Activated B cell treated with CpG ODN at 0.5 μM for 24 hours (primary cell): ENCODE measurements around the gene LAMC3. TPM values are rescaled to one million over a fixed set of nuclear protein-coding genes. Genes with fewer than 3 reads are reported as not detected.

ENCODE experiments used
- ATAC-seq: fragments of 200-7000 bp; cut with Tn5 transposase; one replicate; pipeline ENCODE4 v1.10.0; 2021; ENCODE audit warnings: low read depth, mild to moderate bottlenecking, moderate library complexity
- CTCF ChIA-PET: fragments of 350-600 bp; sonication (Branson Sonifier 250); formaldehyde crosslinking; loops from one replicate; lab custom pipeline; 2021; ENCODE audit warnings: antibody characterized with exemption; lab: Charles Lee
- POLR2A ChIA-PET: fragments of 350-600 bp; sonication (Branson Sonifier 250); formaldehyde crosslinking; loops from one replicate; lab custom pipeline; 2021; ENCODE audit warnings: antibody characterized with exemption; lab: Charles Lee
- DNase-seq: peaks from one replicate; pipeline ENCODE4 v3.0.0; 2022
- H3K27ac Mint-ChIP-seq: one replicate; pipeline ENCODE4 v1.8.0; 2020; ENCODE audit warnings: mixed read lengths
- H3K27me3 Mint-ChIP-seq: one replicate; pipeline ENCODE4 v1.8.0; 2021; ENCODE audit warnings: mixed read lengths
- H3K36me3 Mint-ChIP-seq: one replicate; pipeline ENCODE4 v1.8.0; 2021; ENCODE audit warnings: low read depth, mixed read lengths
- H3K4me1 Mint-ChIP-seq: one replicate; pipeline ENCODE4 v1.8.0; 2021; ENCODE audit warnings: mixed read lengths
- H3K4me3 Mint-ChIP-seq: one replicate; pipeline ENCODE4 v1.8.0; 2020; ENCODE audit warnings: mild to moderate bottlenecking, mixed read lengths
- H3K9me3 Mint-ChIP-seq: one replicate; pipeline ENCODE4 v1.8.0; 2020; ENCODE audit warnings: mixed read lengths
- intact Hi-C: fragments of 100-400 bp; cut with micrococcal nuclease; formaldehyde crosslinking; loops from one replicate; pipeline ENCODE4 v1.15.1; 2024
- total RNA-seq: library from RNA; stranded (reverse); gene quantifications from 2 replicates; pipeline ENCODE4 v1.2.3, GENCODE V29; 2022
- TF ChIP-seq, protein P1 (sequence below): fragments of 200-600 bp; IDR thresholded peaks from one replicate; pipeline ENCODE4 v1.8.0; 2022; ENCODE audit warnings: antibody characterized with exemption, mild to moderate bottlenecking

LAMC3 gene
- total RNA-seq, 1 donor from 2014 or later, result not detected

DNA sequence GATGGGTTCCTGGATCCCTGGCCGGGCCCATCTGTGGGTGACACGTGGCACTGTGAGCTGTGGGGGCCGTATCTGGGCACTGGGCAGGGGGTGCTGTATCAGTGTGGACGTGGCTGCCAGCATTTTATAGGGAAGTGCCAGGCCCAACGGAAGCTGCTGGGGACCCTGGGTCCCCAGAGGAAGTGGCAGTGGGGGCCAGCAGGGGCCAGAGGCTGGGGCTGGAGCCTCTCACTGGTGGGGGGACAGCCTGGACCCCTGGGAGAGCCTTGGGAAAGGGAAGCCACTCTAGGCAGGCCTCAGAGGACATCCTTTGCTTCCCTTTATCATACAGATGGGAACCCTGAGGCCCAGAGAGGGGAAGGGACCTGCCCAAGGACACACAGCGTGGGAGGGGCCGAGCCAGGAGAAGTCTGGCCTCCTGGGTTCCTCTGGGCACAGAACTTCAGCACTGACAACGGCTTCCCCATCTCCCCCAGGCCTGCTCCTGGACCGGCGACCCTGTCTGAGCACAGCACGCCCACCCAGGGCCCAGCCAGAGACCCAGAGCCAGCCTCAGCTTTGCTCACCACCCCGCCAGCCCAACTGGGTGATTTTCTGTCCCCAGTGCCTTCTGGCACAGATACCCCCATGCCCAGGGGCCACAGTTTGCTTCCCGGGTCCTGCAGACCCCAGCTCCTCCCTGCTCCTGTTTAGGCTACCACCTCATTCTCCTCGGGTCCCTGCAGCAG lies 15.5 kb upstream of the LAMC3 start:
- Mint-ChIP-seq H3K27ac (no peak overlapping the region), H3K4me3 (no peak overlapping the region), H3K27me3 (peaks cover 5% of the 10 kb centered on the region), H3K4me1 (no peaks in the 10 kb centered on the region), H3K36me3 (no peaks in the 10 kb centered on the region), H3K9me3 (no peaks in the 10 kb centered on the region)
- intact Hi-C loops, result no loop called here
- no peak for ATAC-seq
- CTCF ChIA-PET, result no interaction called here
- POLR2A ChIA-PET, result no interaction called here
- TF ChIP-seq, protein P1, sequence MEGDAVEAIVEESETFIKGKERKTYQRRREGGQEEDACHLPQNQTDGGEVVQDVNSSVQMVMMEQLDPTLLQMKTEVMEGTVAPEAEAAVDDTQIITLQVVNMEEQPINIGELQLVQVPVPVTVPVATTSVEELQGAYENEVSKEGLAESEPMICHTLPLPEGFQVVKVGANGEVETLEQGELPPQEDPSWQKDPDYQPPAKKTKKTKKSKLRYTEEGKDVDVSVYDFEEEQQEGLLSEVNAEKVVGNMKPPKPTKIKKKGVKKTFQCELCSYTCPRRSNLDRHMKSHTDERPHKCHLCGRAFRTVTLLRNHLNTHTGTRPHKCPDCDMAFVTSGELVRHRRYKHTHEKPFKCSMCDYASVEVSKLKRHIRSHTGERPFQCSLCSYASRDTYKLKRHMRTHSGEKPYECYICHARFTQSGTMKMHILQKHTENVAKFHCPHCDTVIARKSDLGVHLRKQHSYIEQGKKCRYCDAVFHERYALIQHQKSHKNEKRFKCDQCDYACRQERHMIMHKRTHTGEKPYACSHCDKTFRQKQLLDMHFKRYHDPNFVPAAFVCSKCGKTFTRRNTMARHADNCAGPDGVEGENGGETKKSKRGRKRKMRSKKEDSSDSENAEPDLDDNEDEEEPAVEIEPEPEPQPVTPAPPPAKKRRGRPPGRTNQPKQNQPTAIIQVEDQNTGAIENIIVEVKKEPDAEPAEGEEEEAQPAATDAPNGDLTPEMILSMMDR, result no peak
- no peak for DNase-seq

DNA sequence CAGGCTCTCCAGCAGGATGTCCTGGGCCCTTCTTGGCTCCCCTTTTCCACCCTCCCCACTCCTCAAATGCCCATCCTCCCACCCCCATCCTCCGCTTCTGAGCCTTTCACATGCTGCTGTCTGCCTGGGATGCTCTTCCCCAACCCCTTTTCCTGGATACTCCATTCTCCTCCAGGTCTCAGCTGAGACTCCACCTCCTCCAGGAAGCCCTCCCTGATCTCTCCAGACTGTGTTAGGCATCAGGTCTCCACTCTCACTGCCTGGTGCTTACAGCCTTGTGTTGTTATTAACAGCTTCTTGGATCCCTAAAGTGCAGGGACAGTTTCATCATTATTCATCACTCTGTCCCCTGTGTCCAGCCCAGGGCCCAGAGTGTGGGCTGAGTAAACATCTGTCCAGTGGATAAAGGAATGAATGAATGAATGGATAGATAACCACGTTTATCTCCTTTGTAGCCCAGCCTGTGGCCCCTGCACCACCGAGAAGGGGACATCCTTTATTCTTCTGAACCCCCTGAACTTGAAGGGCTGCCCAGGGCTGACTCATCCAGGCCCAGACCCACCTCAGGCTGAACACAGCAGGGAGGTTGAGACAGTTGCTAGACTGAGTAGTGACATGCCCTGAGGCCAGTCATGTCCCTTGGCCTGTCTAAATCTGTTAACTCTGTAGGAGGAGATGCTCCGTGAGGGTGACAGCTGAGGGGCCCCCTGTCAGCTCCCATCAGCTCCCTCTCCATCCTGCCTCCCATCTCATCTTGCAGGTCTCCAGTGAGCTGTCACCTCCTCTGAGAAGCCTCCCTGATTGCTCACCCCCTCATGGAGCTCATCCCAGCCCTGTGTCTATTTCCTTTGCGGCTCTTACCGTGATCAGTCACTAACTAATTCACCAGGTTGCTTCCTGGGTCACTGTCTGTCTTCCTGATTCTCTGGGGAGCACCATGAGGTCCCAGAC lies 14.6 kb upstream of the LAMC3 start:
- Mint-ChIP-seq H3K27me3 (peaks cover 11% of the 10 kb centered on the region), H3K27ac (no peak overlapping the region), H3K9me3 (no peaks in the 10 kb centered on the region), H3K4me1 (no peaks in the 10 kb centered on the region), H3K36me3 (no peaks in the 10 kb centered on the region), H3K4me3 (no peak overlapping the region)
- TF ChIP-seq, protein P1, result no peak
- ATAC-seq (no peak), DNase-seq (no peak)
- ChIA-PET POLR2A (no interaction called here), CTCF (no interaction called here)
- intact Hi-C loops, result no loop called here

DNA sequence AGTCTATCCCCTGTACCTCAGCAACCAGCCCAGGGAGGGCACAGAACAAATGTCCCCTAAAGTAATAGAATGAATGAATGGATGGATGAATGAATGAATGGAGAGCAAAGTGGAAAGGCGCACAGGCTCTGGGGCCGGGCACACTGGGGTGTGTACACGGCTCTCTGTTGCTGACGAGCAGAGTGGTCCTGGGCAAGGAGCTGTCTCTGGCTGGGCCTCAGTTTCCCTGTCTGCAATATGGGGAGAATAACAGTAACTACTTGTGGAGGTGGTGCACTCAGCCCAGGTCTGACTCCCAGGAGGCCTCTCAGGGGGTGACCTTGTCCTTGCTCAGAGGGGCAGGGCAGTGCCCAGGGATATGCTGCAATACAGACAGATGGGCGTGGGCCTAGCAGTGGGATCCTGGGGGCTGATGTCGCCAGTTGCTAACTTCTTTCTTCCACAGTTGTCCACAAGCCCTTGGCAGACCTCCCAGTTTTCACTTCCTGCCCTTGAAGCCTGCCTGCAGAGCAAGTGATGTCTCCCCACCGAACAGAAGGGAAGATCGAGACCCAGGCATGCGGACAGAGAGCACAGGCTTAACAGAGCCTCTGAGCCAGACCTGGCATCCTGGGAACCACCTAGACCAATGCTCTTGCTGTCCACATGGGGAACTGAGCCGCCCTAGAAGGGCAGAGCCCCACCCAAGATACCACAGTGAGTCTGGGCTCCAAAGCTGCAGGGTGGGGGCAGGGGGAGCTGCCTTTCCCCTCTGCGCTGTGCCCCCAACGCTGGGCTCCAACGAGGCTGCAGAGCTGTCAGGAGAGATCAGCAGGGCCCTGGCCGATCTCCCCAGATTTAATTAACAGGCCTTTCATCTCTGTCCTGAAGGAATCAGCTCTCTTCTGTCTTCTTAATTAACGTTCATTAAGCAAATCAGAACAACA lies 13.6 kb upstream of the LAMC3 start:
- DNase-seq (no peak), ATAC-seq (no peak)
- ChIA-PET POLR2A (no interaction called here), CTCF (no interaction called here)
- no peak overlapping the region for H3K4me3 Mint-ChIP-seq
- intact Hi-C loops, result no loop called here
- H3K27me3 Mint-ChIP-seq, result peaks cover 15% of the 10 kb centered on the region
- H3K36me3 Mint-ChIP-seq, result no peaks in the 10 kb centered on the region
- no peaks in the 10 kb centered on the region for H3K4me1 Mint-ChIP-seq
- H3K27ac Mint-ChIP-seq, result no peak overlapping the region
- TF ChIP-seq, protein P1, result no peak
- H3K9me3 Mint-ChIP-seq, result no peaks in the 10 kb centered on the region

DNA sequence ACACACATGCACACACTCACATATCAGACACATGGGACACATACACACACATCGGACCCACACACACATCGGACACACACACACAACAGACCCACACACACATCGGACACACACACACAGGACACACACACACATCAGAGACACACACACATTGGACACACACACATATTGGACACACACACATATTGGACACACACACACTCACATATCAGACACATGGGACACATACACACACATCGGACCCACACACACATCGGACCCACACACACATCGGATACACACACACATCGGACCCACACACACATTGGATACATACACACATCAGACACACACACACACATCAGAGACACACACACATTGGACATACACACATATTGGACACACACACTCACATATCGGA lies 12.8 kb upstream of the LAMC3 start:
- ChIA-PET POLR2A (no interaction called here), CTCF (no interaction called here)
- H3K27me3 Mint-ChIP-seq, result peaks cover 15% of the 10 kb centered on the region
- H3K4me3 Mint-ChIP-seq, result no peak overlapping the region
- intact Hi-C loops, result no loop called here
- no peak for DNase-seq
- H3K9me3 Mint-ChIP-seq, result no peaks in the 10 kb centered on the region
- H3K36me3 Mint-ChIP-seq, result no peaks in the 10 kb centered on the region
- H3K27ac Mint-ChIP-seq, result no peak overlapping the region
- no peaks in the 10 kb centered on the region for H3K4me1 Mint-ChIP-seq
- no peak for ATAC-seq
- TF ChIP-seq, protein P1, result no peak
